DND-41 (cell line): ENCODE measurements around the gene ACAD9.
"Not testable (repeated sequence)": the region's sequence is repeated elsewhere in the genome, so short reads cannot be mapped to it uniquely, and the experiment has no call there.

Experiments used
- ATAC-seq: fragments of 200-7000 bp; cut with Tn5 transposase; 3 replicates; pipeline ENCODE4 v1.9.1; 2021; ENCODE audit warnings: low read depth; ENCODE audit not compliant: insufficient read depth
- DNase-seq: peaks from one replicate; pipeline ENCODE4 v3.0.0-alpha.2; 2020
- H2AFZ ChIP-seq: 2 replicates; pipeline ENCODE4 v1.6.0; 2012; ENCODE audit warnings: low read depth, low read length
- H3K27ac ChIP-seq: 2 replicates; pipeline ENCODE4 v1.5.1; 2012; ENCODE audit warnings: low read length, inconsistent platforms
- H3K27me3 ChIP-seq: fragments of 200-600 bp; sonication (generic); 2 replicates; pipeline ENCODE4 v1.6.0; 2012; ENCODE audit warnings: low read length, mild to moderate bottlenecking, inconsistent platforms; ENCODE audit not compliant: insufficient read depth, poor library complexity
- H3K36me3 ChIP-seq: 2 replicates; pipeline ENCODE4 v1.5.1; 2012; ENCODE audit warnings: low read length, inconsistent platforms; ENCODE audit not compliant: insufficient read depth
- H3K4me1 ChIP-seq: 2 replicates; pipeline ENCODE4 v1.5.1; 2012; ENCODE audit warnings: mild to moderate bottlenecking, low read length; ENCODE audit not compliant: insufficient read depth
- H3K4me2 ChIP-seq: 2 replicates; pipeline ENCODE4 v1.6.0; 2012; ENCODE audit warnings: mild to moderate bottlenecking, moderate library complexity, low read length, inconsistent platforms; ENCODE audit not compliant: insufficient read depth
- H3K4me3 ChIP-seq, 2 experiments: fragments of 200-600 bp in 1 of 2; shearing (Covaris generic) in 1 of 2; 2 replicates each; pipeline ENCODE4 v1.5.1; 2012 to 2016; ENCODE audit warnings: inconsistent platforms in 2 of 2, low read length in 2 of 2, mild to moderate bottlenecking in 2 of 2, low read depth in 1 of 2, moderate library complexity in 1 of 2
- H3K79me2 ChIP-seq: 2 replicates; pipeline ENCODE4 v1.6.0; 2012; ENCODE audit warnings: low read length, inconsistent platforms; ENCODE audit not compliant: insufficient read depth
- H3K9ac ChIP-seq: 2 replicates; pipeline ENCODE4 v1.6.0; 2012; ENCODE audit warnings: low read depth, mild to moderate bottlenecking, inconsistent platforms, low read length, moderate library complexity
- H3K9me3 ChIP-seq: 2 replicates; pipeline ENCODE4 v1.5.1; 2012; ENCODE audit warnings: low read length, moderate library complexity, mild to moderate bottlenecking, inconsistent platforms; ENCODE audit not compliant: insufficient read depth, severe bottlenecking
- H4K20me1 ChIP-seq: 2 replicates; pipeline ENCODE4 v1.6.0; 2012; ENCODE audit warnings: low read length; ENCODE audit not compliant: insufficient read depth
- EZH2 ChIP-seq: IDR thresholded peaks from 3 replicates; pipeline ENCODE4 v1.6.1; 2012; ENCODE audit warnings: borderline replicate concordance, low read depth, mild to moderate bottlenecking, moderate library complexity, low read length, inconsistent platforms; ENCODE audit not compliant: severe bottlenecking
- TF ChIP-seq, protein P1 (sequence below): IDR thresholded peaks from 2 replicates; pipeline ENCODE4 v1.5.1; 2012; ENCODE audit warnings: borderline replicate concordance, low read length, moderate library complexity, mild to moderate bottlenecking; ENCODE audit not compliant: poor library complexity, severe bottlenecking; ENCODE audit errors: extremely low read depth

The ACAD9 gene

DNA sequence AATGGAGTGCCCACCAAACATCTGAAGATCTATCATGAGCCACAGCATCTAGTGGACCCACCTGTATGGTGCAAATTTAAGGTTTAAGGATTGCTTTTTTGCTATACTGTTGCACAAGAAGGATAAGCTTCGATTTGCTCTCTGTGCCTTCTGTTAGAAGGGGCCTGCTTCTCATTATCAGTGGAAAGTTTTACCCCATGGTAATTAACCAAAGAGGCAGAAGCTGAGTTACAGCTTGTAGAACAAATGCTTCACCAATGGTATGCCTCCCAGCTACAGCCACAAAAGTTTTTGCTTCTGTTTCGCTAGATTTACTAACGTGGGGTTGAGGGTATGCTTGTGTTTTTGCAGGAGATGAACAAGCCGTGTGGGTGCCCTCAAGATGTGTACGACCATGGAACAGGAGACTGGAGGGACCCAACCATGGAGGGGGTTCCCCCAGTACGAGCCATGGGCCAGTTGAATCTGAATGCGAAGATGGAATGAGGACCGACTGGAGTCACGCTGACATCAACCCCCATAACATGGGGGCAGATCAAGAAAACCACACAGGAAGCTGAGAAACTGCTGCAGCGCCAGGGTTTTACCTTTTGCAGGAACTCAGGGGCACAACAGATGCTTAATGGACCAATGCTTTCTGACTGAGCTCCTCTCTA is 43.5 kb downstream of the ACAD9 start:
- ATAC-seq = peak; percentile 82
- TF ChIP-seq, protein P1, sequence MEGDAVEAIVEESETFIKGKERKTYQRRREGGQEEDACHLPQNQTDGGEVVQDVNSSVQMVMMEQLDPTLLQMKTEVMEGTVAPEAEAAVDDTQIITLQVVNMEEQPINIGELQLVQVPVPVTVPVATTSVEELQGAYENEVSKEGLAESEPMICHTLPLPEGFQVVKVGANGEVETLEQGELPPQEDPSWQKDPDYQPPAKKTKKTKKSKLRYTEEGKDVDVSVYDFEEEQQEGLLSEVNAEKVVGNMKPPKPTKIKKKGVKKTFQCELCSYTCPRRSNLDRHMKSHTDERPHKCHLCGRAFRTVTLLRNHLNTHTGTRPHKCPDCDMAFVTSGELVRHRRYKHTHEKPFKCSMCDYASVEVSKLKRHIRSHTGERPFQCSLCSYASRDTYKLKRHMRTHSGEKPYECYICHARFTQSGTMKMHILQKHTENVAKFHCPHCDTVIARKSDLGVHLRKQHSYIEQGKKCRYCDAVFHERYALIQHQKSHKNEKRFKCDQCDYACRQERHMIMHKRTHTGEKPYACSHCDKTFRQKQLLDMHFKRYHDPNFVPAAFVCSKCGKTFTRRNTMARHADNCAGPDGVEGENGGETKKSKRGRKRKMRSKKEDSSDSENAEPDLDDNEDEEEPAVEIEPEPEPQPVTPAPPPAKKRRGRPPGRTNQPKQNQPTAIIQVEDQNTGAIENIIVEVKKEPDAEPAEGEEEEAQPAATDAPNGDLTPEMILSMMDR = no peak
- no peak for TF ChIP-seq EZH2
- H3K4me3 ChIP-seq = peak overlapping the region in 1 of 2 experiments; percentile 47; a peak in 2 of 4 replicates
- H3K36me3 ChIP-seq = peaks cover 5% of the 10 kb centered on the region; the same call in 1 of the 2 replicates
- H3K79me2 ChIP-seq = no peaks in the 10 kb centered on the region
- DNase-seq = peak; percentile 76
- H3K9ac ChIP-seq = peak overlapping the region; percentile 37
- H3K27ac ChIP-seq = peak overlapping the region; percentile 77
- H3K4me2 ChIP-seq = peak overlapping the region; percentile 60
- peaks cover 28% of the 10 kb centered on the region for H3K9me3 ChIP-seq
- no peaks in the 10 kb centered on the region for H3K27me3 ChIP-seq
- peak overlapping the region; percentile 65 for H2AFZ ChIP-seq
- peaks cover 22% of the 10 kb centered on the region for H3K4me1 ChIP-seq
- H4K20me1 ChIP-seq = no peaks in the 10 kb centered on the region

DNA sequence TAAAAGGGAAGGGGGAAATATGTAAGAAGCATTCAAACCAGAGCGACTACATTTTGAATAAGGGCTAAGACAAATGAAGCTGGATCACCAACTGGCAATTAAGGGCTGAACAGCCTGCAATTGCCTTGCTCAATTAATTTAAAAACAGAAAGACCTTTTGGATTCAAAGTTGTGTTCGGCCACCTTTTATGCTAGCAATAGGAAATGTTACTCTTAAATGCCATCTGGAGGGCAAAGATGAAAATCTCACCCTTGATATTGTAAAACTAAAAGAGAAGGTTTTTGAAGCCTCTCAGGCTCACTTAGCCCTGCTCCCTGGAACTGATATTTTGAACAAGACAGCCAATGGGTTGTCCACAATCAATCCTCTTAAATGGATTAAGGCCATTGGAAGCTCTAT is 44.2 kb downstream of the ACAD9 start:
- H3K27ac ChIP-seq = peak overlapping the region; percentile 77
- DNase-seq (no peak), ATAC-seq (0 out of 3 replicates have a peak, but pooled peaks have one; percentile 30)
- no peaks in the 10 kb centered on the region for H3K27me3 ChIP-seq
- no peak for TF ChIP-seq EZH2
- TF ChIP-seq, protein P1 = peak; percentile 53
- H3K4me1 ChIP-seq = peaks cover 22% of the 10 kb centered on the region
- no peaks in the 10 kb centered on the region for H3K79me2 ChIP-seq
- no peaks in the 10 kb centered on the region for H4K20me1 ChIP-seq
- H3K4me2 ChIP-seq = peak overlapping the region; percentile 60
- H3K36me3 ChIP-seq = no peaks in the 10 kb centered on the region
- H3K9me3 ChIP-seq = peaks cover 28% of the 10 kb centered on the region
- peak overlapping the region; percentile 65 for H2AFZ ChIP-seq
- peak overlapping the region; percentile 37 for H3K9ac ChIP-seq
- H3K4me3 ChIP-seq = peak overlapping the region in 1 of 2 experiments; percentile 47; a peak in 2 of 4 replicates

DNA sequence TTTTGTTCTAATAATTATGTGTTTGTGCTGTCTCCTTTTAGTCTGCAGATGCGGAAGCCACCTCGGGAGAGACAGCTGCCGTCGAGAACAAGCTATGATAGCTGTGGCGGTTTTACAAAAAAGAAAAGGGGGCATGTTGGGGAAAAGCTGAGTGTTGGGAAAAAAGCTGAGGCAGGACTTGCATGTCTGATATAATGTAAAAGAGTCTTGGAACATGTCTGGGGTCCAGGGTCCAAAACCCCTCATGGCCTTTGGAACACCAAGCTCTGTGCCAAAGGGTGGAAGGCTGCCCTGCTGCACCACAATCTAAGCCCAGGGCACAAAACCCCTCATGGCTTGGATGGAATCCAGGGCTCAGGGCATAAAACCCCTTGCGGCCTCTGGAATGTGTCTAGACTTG is 44.6 kb downstream of the ACAD9 start:
- ATAC-seq, H4K20me1 ChIP-seq, DNase-seq, H3K27me3 ChIP-seq, H3K36me3 ChIP-seq, H3K79me2 ChIP-seq: not testable (repeated sequence)
- Histone ChIP-seq H3K9me3 (peaks cover 26% of the 10 kb centered on the region), H2AFZ (peak overlapping the region; percentile 19; the same call in 1 of the 2 replicates), H3K4me3 (peak overlapping the region in 1 of 2 experiments; percentile 47; a peak in 2 of 4 replicates), H3K4me2 (peak overlapping the region; percentile 60), H3K9ac (peak overlapping the region; percentile 37; the same call in 1 of the 2 replicates), H3K4me1 (peaks cover 22% of the 10 kb centered on the region), H3K27ac (peak overlapping the region; percentile 77)
- TF ChIP-seq, protein P1 = peak; percentile 1
